ENCODE results near the gene RPH3AL.
"Not testable (repeated sequence)": the region's sequence is repeated elsewhere in the genome, so short reads cannot be mapped to it uniquely, and the experiment has no call there.

RPH3AL gene

GRCh38 chr17:218432-219110 lies 134.0 kb downstream of the RPH3AL start:
- no peak for DNase-seq

- no peak for DNase-seq
These were observed 136.0 kb downstream of the RPH3AL start for GRCh38 chr17:216625-217024.

GRCh38 chr17:215563-216478 lies 136.8 kb downstream of the RPH3AL start:
- DNase-seq: not testable (repeated sequence)

GRCh38 chr17:214881-215331 lies 137.7 kb downstream of the RPH3AL start:
- DNase-seq: no peak

- DNase-seq: no peak
These were observed 139.1 kb downstream of the RPH3AL start for GRCh38 chr17:213286-214105.

- no peak for DNase-seq
These were observed 142.2 kb downstream of the RPH3AL start for GRCh38 chr17:210402-210801.

GRCh38 chr17:208429-208828 lies 144.2 kb downstream of the RPH3AL start:
- no peak for DNase-seq

GRCh38 chr17:207775-208174 lies 144.8 kb downstream of the RPH3AL start:
- DNase-seq: no peak

- no peak for DNase-seq
These were observed 145.6 kb downstream of the RPH3AL start for GRCh38 chr17:206941-207560.

- not testable (repeated sequence) for DNase-seq
These were observed 146.1 kb downstream of the RPH3AL start for GRCh38 chr17:206484-206883.

- DNase-seq: no peak
These were observed 146.8 kb downstream of the RPH3AL start for GRCh38 chr17:205817-206216.

- no peak for DNase-seq
These were observed 147.4 kb downstream of the RPH3AL start for GRCh38 chr17:205148-205669.

- no peak for DNase-seq
These were observed 148.0 kb downstream of the RPH3AL start for GRCh38 chr17:204427-205147.

GRCh38 chr17:202501-202951 lies 150.1 kb downstream of the RPH3AL start:
- DNase-seq: no peak

GRCh38 chr17:201736-202135 lies 150.9 kb downstream of the RPH3AL start:
- not testable (repeated sequence) for DNase-seq

- not testable (repeated sequence) for DNase-seq
These were observed 151.3 kb downstream of the RPH3AL start for GRCh38 chr17:201257-201656.

GRCh38 chr17:200586-200985 lies 152.0 kb downstream of the RPH3AL start:
- DNase-seq: no peak

GRCh38 chr17:199806-200545 lies 152.6 kb downstream of the RPH3AL start:
- DNase-seq: no peak

- DNase-seq: no peak
These were observed 153.4 kb downstream of the RPH3AL start for GRCh38 chr17:199191-199604.

GRCh38 chr17:198225-198624 lies 154.4 kb downstream of the RPH3AL start:
- not testable (repeated sequence) for DNase-seq

- DNase-seq: no peak
These were observed 155.3 kb downstream of the RPH3AL start for GRCh38 chr17:197352-197751.
